SK-N-SH (cell line): ENCODE results near the gene SYT7. TPM values are rescaled to one million over a fixed set of nuclear protein-coding genes. Genes with fewer than 3 reads are reported as not detected.
A peak's percentile ranks its signal among the peaks of the same experiment; 100 is the strongest.

Source experiments
- CTCF ChIA-PET: fragments of 300-600, 350-600 bp; formaldehyde crosslinking; extraction: SDS; loops from one replicate; lab custom pipeline; 2021; lab: Yijun Ruan, JAX
- POLR2A ChIA-PET: fragments of 350-600 bp; sonication (Branson Sonifier 250); formaldehyde crosslinking; extraction: SDS; loops from one replicate; lab custom pipeline; 2020; ENCODE audit warnings: antibody characterized with exemption, inconsistent platforms; lab: Yijun Ruan, JAX
- DNase-seq: peaks from one replicate; pipeline ENCODE4 v3.0.0; 2012
- H2AFZ ChIP-seq: fragments of 200-600 bp; sonication (generic); 2 replicates; pipeline ENCODE4 v1.8.1; 2016; ENCODE audit warnings: antibody characterized with exemption, mild to moderate bottlenecking, low read depth
- H3F3A ChIP-seq: fragments of 200-600 bp; sonication (generic); replicated peaks from 2 replicates; pipeline ENCODE3; 2016; ENCODE audit warnings: antibody characterized with exemption, mild to moderate bottlenecking; ENCODE audit not compliant: insufficient read depth
- H3K27ac ChIP-seq, 2 experiments: fragments of 200-500 bp in 1 of 2; fragments of 200-600 bp in 1 of 2; sonication (Bioruptor generic) in 1 of 2; sonication (generic), shearing (Covaris generic) in 1 of 2; 2 replicates each; pipeline versions ENCODE4 v1.5.1 to v1.6.1; 2014 to 2016; ENCODE audit warnings: low read depth in 2 of 2, inconsistent platforms in 1 of 2, low read length in 1 of 2, mild to moderate bottlenecking in 1 of 2, mixed read lengths in 1 of 2
- H3K27me3 ChIP-seq: fragments of 200-600 bp; sonication (generic), shearing (Covaris generic); 2 replicates; pipeline ENCODE4 v1.6.1; 2016; ENCODE audit warnings: mixed run types; ENCODE audit not compliant: insufficient read depth
- H3K36me3 ChIP-seq, 2 experiments: fragments of 200-500 bp in 1 of 2; fragments of 200-600 bp in 1 of 2; sonication (Bioruptor generic) in 1 of 2; sonication (generic) in 1 of 2; replicated peaks in 1 of 2; 2 replicates each; pipeline versions ENCODE3 to v1.5.1; 2014 to 2016; ENCODE audit warnings: low read length in 1 of 2, mild to moderate bottlenecking in 1 of 2; ENCODE audit not compliant: insufficient read depth in 2 of 2, control insufficient read depth in 1 of 2
- H3K4me1 ChIP-seq, 2 experiments: fragments of 200-500 bp in 1 of 2; fragments of 200-600 bp in 1 of 2; sonication (Bioruptor generic) in 1 of 2; sonication (generic), shearing (Covaris generic) in 1 of 2; 2 replicates each; pipeline versions ENCODE4 v1.5.1 to v1.6.1; 2014 to 2016; ENCODE audit warnings: low read depth in 1 of 2, low read length in 1 of 2, mixed run types in 1 of 2; ENCODE audit not compliant: insufficient read depth in 2 of 2, control insufficient read depth in 1 of 2
- H3K4me2 ChIP-seq: fragments of 200-600 bp; sonication (generic), shearing (Covaris generic); 2 replicates; pipeline ENCODE4 v1.6.1; 2017; ENCODE audit warnings: mixed run types
- H3K4me3 ChIP-seq, 2 experiments: fragments of 200-500 bp in 1 of 2; fragments of 200-600 bp in 1 of 2; sonication (Bioruptor generic) in 1 of 2; sonication (generic), shearing (Covaris generic) in 1 of 2; 2 replicates each; pipeline versions ENCODE4 v1.5.1 to v1.8.1; 2014 to 2016; ENCODE audit warnings: low read depth in 2 of 2, inconsistent platforms in 1 of 2, low read length in 1 of 2, mild to moderate bottlenecking in 1 of 2, mixed read lengths in 1 of 2, moderate library complexity in 1 of 2
- H3K79me2 ChIP-seq: fragments of 200-600 bp; sonication (generic); 2 replicates; pipeline ENCODE4 v1.8.1; 2017; ENCODE audit warnings: mild to moderate bottlenecking; ENCODE audit not compliant: insufficient read depth
- H3K9ac ChIP-seq: fragments of 200-600 bp; sonication (generic); 2 replicates; pipeline ENCODE4 v1.6.1; 2017; ENCODE audit warnings: mixed run types
- H3K9me2 ChIP-seq: fragments of 200-600 bp; sonication (generic); 2 replicates; pipeline ENCODE4 v1.6.1; 2017; ENCODE audit warnings: mixed run types
- H3K9me3 ChIP-seq: fragments of 200-600 bp; sonication (generic); 2 replicates; pipeline ENCODE4 v1.6.1; 2017; ENCODE audit warnings: mixed run types, mild to moderate bottlenecking, moderate library complexity
- H4K20me1 ChIP-seq: fragments of 200-600 bp; sonication (generic); 2 replicates; pipeline ENCODE4 v1.6.1; 2017; ENCODE audit warnings: mild to moderate bottlenecking, mixed run types; ENCODE audit not compliant: insufficient read depth
- CHD2 ChIP-seq: fragments of 150-350 bp; IDR thresholded peaks from 2 replicates; pipeline ENCODE4 v1.6.1; 2018; ENCODE audit warnings: low read length; ENCODE audit not compliant: partially characterized antibody
- ELF1 ChIP-seq: IDR thresholded peaks from 2 replicates; pipeline ENCODE4 v1.4.0; 2012
- EP300 ChIP-seq, 2 experiments: IDR thresholded peaks; 2 replicates each; pipeline versions ENCODE4 v1.4.0 to v1.6.1; 2012; ENCODE audit warnings: borderline replicate concordance in 1 of 2, low read depth in 1 of 2, low read length in 1 of 2
- FOSL2 ChIP-seq: IDR thresholded peaks from 2 replicates; pipeline ENCODE4 v1.4.0; 2012; ENCODE audit warnings: low read depth, mild to moderate bottlenecking, moderate library complexity, borderline replicate concordance
- FOXJ3 ChIP-seq: sonication (generic); formaldehyde crosslinking; IDR thresholded peaks from 2 replicates; pipeline ENCODE4 v1.5.1; 2020; ENCODE audit warnings: mild to moderate bottlenecking, missing genetic modification reagents
- FOXM1 ChIP-seq: IDR thresholded peaks from 2 replicates; pipeline ENCODE4 v1.4.0; 2012; ENCODE audit warnings: low read depth, mild to moderate bottlenecking
- GABPA ChIP-seq: IDR thresholded peaks from 2 replicates; pipeline ENCODE4 v1.4.0; 2012; ENCODE audit warnings: low read depth, mild to moderate bottlenecking
- JUND ChIP-seq: IDR thresholded peaks from 2 replicates; pipeline ENCODE4 v1.4.0; 2012
- MEF2A ChIP-seq: IDR thresholded peaks from 2 replicates; pipeline ENCODE4 v1.4.0; 2012; ENCODE audit warnings: low read depth, borderline replicate concordance
- MXI1 ChIP-seq: IDR thresholded peaks from 2 replicates; pipeline ENCODE4 v1.6.1; 2012; ENCODE audit warnings: mild to moderate bottlenecking, low read depth, low read length, improper control_type of control experiment
- NRF1 ChIP-seq: IDR thresholded peaks from 2 replicates; pipeline ENCODE4 v1.6.1; 2012; ENCODE audit warnings: low read depth, mild to moderate bottlenecking, low read length
- POLR2AphosphoS5 ChIP-seq: IDR thresholded peaks from 2 replicates; pipeline ENCODE4 v1.6.1; 2012; ENCODE audit warnings: low read depth, low read length
- RAD21 ChIP-seq: IDR thresholded peaks from 2 replicates; pipeline ENCODE4 v1.6.1; 2012; ENCODE audit warnings: mild to moderate bottlenecking, low read length
- RCOR1 ChIP-seq: fragments of 150-350 bp; IDR thresholded peaks from 2 replicates; pipeline ENCODE4 v1.6.1; 2017; ENCODE audit warnings: antibody characterized with exemption, low read length
- RFX5 ChIP-seq: IDR thresholded peaks from 2 replicates; pipeline ENCODE4 v1.6.1; 2012; ENCODE audit warnings: mild to moderate bottlenecking, improper control_type of control experiment, low read length
- RXRA ChIP-seq: IDR thresholded peaks from 2 replicates; pipeline ENCODE4 v1.4.0; 2012; ENCODE audit warnings: low read depth, mild to moderate bottlenecking, borderline replicate concordance
- SIN3A ChIP-seq: IDR thresholded peaks from 2 replicates; pipeline ENCODE4 v1.6.1; 2012; ENCODE audit warnings: low read depth, mild to moderate bottlenecking, low read length, moderate library complexity, borderline replicate concordance
- SMC3 ChIP-seq: IDR thresholded peaks from 2 replicates; pipeline ENCODE4 v1.6.1; 2012; ENCODE audit warnings: low read depth, low read length, improper control_type of control experiment
- TAF1 ChIP-seq: IDR thresholded peaks from 2 replicates; pipeline ENCODE4 v1.6.1; 2012; ENCODE audit warnings: low read depth, mild to moderate bottlenecking, low read length, moderate library complexity, borderline replicate concordance
- WGBS: methylation state at CpG from one replicate; pipeline ENCODE4 v1.1.6; 2017; ENCODE audit warnings: low lambda C conversion rate; 5-methylcytosine and 5-hydroxymethylcytosine counted together
- polyA plus RNA-seq, 3 experiments: library from polyadenylated mRNA; depleted of rRNA; stranded (reverse); fragments of >200 nt; gene quantifications; 2 replicates each; pipeline ENCODE4 v1.2.3, GENCODE V29; 2012
- TF ChIP-seq, protein P1 (sequence below): IDR thresholded peaks from 2 replicates; pipeline ENCODE4 v1.4.0; 2012; ENCODE audit warnings: low read depth, borderline replicate concordance
- TF ChIP-seq, protein P2 (sequence below): IDR thresholded peaks from 2 replicates; pipeline ENCODE4 v1.6.1; 2012; ENCODE audit warnings: mild to moderate bottlenecking, low read depth, low read length, moderate library complexity
- TF ChIP-seq, protein P3 (sequence below): fragments of 150-350 bp; IDR thresholded peaks from 2 replicates; pipeline ENCODE4 v1.6.1; 2017; ENCODE audit warnings: antibody characterized with exemption, low read length, low read depth, borderline replicate concordance
- TF ChIP-seq, protein P4 (sequence below): IDR thresholded peaks from 2 replicates; pipeline ENCODE4 v1.4.0; 2012; ENCODE audit warnings: low read depth, borderline replicate concordance
- TF ChIP-seq, protein P5 (sequence below): IDR thresholded peaks from 2 replicates; pipeline ENCODE4; 2012

SYT7 gene
- polyA plus RNA-seq, 1 of the 3 experiments (the other 2 are of a cell fraction), result 1.1 TPM

DNA sequence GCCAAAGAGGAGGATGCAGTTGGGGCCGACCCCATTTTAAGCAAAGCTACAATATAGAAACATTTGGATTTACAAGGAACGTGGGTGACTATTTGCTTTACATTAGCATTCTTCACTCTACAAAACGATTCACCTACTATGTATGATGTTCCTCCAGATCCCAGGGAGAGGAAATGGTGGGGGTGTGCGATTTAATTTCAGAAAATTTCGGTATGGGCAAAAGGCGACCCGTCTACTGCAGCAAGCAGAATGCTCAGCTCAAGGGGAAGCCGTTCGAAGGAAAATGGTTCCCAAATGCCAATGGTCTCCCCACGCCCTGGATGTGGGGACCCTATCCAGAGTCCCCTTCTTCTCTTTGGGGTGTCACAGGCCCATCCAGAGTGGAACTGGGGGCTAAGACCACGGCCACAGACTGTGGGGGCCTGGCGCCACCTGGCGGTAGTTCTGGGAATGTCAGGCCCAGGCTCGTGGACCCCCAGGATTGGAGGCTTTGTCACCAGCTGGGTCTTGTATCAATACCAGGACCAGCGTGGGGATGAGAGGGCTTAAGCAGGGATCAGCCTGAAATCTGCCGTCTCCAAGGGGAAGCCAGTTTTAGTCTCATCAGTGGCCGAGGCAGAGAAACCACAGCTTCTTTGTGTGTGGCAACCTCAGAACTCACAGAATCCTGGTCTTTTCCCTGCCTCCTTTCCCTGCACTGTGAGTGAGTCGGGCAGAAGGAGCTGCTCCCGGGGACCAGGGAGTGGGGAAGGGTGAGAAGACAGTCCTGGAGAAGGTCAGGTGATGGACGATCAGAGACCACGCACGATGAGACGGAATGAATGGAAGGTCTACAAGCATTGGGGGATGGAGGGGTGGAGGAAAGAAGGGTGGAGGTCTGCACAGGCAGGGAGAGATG is 64.0 kb downstream of the SYT7 start:
- peak overlapping the region in 1 of 2 experiments; percentile 44; a peak in 1 of 4 replicates for H3K4me3 ChIP-seq
- H3K9me2 ChIP-seq, result no peaks in the 10 kb centered on the region
- peak; percentile 93 for DNase-seq
- H3K27me3 ChIP-seq, result no peaks in the 10 kb centered on the region
- H3K27ac ChIP-seq, result peak overlapping the region in 1 of 2 experiments; percentile 7; a peak in 1 of 4 replicates
- no peaks in the 10 kb centered on the region for H3K79me2 ChIP-seq
- H3K4me1 ChIP-seq, result peaks cover 0 to 38% of the 10 kb centered on the region in 2 experiments; a peak in 1 of 4 replicates
- H3K36me3 ChIP-seq, result no peaks in the 10 kb centered on the region
- H3K9me3 ChIP-seq, result no peaks in the 10 kb centered on the region
- H4K20me1 ChIP-seq, result no peaks in the 10 kb centered on the region
- CTCF ChIA-PET, result interaction anchor here (0.6 to 33.4 kb wide), 62 partner anchors 9 to 565 kb away, joined by 3 to 670 read pairs (median 5); partner anchors contain the start of genes LRRC10B and SYT7
- H3K4me2 ChIP-seq, result no peak overlapping the region
- H2AFZ ChIP-seq, result no peak overlapping the region
- H3K9ac ChIP-seq, result no peak overlapping the region
- POLR2A ChIA-PET, result interaction anchor here (0.6 to 1.8 kb wide), 8 partner anchors 14 to 1158 kb away, joined by 3 to 7 read pairs (median 3); partner anchors contain the start of genes CPSF7 and SDHAF2
- no peaks in the 10 kb centered on the region for H3F3A ChIP-seq
- 43% methylated on average over 23 of the region's 23 CpGs for WGBS
- no peak for TF ChIP-seq EP300 (IDR thresholded peaks at IDR 0.05; ENCODE audit: borderline replicate concordance in 1 of 2, low read depth in 1 of 2, low read length in 1 of 2)
- peak; percentile 86 for TF ChIP-seq SMC3
- no peak for TF ChIP-seq TAF1
- TF ChIP-seq, protein P1, sequence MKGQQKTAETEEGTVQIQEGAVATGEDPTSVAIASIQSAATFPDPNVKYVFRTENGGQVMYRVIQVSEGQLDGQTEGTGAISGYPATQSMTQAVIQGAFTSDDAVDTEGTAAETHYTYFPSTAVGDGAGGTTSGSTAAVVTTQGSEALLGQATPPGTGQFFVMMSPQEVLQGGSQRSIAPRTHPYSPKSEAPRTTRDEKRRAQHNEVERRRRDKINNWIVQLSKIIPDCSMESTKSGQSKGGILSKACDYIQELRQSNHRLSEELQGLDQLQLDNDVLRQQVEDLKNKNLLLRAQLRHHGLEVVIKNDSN, result no peak
- no peak for TF ChIP-seq RFX5
- no peak for TF ChIP-seq NRF1
- no peak for TF ChIP-seq ELF1
- TF ChIP-seq, protein P2, sequence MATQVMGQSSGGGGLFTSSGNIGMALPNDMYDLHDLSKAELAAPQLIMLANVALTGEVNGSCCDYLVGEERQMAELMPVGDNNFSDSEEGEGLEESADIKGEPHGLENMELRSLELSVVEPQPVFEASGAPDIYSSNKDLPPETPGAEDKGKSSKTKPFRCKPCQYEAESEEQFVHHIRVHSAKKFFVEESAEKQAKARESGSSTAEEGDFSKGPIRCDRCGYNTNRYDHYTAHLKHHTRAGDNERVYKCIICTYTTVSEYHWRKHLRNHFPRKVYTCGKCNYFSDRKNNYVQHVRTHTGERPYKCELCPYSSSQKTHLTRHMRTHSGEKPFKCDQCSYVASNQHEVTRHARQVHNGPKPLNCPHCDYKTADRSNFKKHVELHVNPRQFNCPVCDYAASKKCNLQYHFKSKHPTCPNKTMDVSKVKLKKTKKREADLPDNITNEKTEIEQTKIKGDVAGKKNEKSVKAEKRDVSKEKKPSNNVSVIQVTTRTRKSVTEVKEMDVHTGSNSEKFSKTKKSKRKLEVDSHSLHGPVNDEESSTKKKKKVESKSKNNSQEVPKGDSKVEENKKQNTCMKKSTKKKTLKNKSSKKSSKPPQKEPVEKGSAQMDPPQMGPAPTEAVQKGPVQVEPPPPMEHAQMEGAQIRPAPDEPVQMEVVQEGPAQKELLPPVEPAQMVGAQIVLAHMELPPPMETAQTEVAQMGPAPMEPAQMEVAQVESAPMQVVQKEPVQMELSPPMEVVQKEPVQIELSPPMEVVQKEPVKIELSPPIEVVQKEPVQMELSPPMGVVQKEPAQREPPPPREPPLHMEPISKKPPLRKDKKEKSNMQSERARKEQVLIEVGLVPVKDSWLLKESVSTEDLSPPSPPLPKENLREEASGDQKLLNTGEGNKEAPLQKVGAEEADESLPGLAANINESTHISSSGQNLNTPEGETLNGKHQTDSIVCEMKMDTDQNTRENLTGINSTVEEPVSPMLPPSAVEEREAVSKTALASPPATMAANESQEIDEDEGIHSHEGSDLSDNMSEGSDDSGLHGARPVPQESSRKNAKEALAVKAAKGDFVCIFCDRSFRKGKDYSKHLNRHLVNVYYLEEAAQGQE, result no peak
- TF ChIP-seq SIN3A, result no peak
- TF ChIP-seq GABPA, result no peak
- no peak for TF ChIP-seq MEF2A
- TF ChIP-seq RXRA, result no peak
- TF ChIP-seq RAD21, result peak; percentile 84
- no peak for TF ChIP-seq FOSL2
- no peak for TF ChIP-seq POLR2AphosphoS5
- no peak for TF ChIP-seq JUND
- TF ChIP-seq, protein P3, sequence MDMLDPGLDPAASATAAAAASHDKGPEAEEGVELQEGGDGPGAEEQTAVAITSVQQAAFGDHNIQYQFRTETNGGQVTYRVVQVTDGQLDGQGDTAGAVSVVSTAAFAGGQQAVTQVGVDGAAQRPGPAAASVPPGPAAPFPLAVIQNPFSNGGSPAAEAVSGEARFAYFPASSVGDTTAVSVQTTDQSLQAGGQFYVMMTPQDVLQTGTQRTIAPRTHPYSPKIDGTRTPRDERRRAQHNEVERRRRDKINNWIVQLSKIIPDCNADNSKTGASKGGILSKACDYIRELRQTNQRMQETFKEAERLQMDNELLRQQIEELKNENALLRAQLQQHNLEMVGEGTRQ, result no peak
- TF ChIP-seq MXI1, result 0 out of 2 replicates have a peak, but pooled peaks have one; percentile 19
- TF ChIP-seq, protein P4, sequence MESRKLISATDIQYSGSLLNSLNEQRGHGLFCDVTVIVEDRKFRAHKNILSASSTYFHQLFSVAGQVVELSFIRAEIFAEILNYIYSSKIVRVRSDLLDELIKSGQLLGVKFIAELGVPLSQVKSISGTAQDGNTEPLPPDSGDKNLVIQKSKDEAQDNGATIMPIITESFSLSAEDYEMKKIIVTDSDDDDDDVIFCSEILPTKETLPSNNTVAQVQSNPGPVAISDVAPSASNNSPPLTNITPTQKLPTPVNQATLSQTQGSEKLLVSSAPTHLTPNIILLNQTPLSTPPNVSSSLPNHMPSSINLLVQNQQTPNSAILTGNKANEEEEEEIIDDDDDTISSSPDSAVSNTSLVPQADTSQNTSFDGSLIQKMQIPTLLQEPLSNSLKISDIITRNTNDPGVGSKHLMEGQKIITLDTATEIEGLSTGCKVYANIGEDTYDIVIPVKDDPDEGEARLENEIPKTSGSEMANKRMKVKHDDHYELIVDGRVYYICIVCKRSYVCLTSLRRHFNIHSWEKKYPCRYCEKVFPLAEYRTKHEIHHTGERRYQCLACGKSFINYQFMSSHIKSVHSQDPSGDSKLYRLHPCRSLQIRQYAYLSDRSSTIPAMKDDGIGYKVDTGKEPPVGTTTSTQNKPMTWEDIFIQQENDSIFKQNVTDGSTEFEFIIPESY, result no peak
- no peak for TF ChIP-seq FOXJ3 (CRISPR knock-in tag)
- no peak for TF ChIP-seq CHD2
- TF ChIP-seq RCOR1, result no peak
- TF ChIP-seq, protein P5, sequence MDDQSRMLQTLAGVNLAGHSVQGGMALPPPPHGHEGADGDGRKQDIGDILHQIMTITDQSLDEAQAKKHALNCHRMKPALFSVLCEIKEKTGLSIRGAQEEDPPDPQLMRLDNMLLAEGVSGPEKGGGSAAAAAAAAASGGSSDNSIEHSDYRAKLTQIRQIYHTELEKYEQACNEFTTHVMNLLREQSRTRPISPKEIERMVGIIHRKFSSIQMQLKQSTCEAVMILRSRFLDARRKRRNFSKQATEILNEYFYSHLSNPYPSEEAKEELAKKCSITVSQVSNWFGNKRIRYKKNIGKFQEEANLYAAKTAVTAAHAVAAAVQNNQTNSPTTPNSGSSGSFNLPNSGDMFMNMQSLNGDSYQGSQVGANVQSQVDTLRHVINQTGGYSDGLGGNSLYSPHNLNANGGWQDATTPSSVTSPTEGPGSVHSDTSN, result no peak
- no peak for TF ChIP-seq FOXM1
